Erythroblast (primary cell): ENCODE results near the gene CPNE5.

Experiments used
- GATA1 ChIP-seq: IDR thresholded peaks from 2 replicates; pipeline ENCODE4 v1.6.1; 2011; ENCODE audit warnings: low read depth, mild to moderate bottlenecking, control low read depth, low read length, moderate library complexity
- POLR2A ChIP-seq: IDR thresholded peaks from 2 replicates; pipeline ENCODE4 v1.6.1; 2011; ENCODE audit warnings: mild to moderate bottlenecking, low read length

GRCh38 chr6:36818756-36819155 lies 20.5 kb downstream of the CPNE5 start:
- no peak for TF ChIP-seq POLR2A
- no peak for TF ChIP-seq GATA1
